ENCODE measurements around the gene CDH22.

DNA sequence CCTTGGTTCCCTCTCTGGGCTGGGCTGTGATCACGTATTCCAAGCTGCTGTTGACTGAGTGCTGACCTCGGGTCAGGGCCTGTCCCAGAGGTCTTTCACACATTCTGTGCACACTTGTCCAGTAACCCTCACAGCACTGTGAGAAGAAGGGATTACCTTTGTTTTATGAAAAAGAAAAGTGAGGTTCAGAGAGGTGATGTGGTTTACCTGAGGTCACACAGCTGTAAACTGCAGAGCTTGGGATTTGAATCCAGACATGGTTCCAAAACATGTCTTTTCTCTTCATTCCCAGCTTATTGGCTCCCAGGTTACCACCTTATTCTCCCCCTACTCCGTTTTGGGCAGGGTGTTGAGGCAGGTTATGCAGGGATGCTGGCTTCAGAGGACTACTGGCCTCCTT lies 28.4 kb upstream of the CDH22 start:
- TF ChIP-seq, protein P1, sequence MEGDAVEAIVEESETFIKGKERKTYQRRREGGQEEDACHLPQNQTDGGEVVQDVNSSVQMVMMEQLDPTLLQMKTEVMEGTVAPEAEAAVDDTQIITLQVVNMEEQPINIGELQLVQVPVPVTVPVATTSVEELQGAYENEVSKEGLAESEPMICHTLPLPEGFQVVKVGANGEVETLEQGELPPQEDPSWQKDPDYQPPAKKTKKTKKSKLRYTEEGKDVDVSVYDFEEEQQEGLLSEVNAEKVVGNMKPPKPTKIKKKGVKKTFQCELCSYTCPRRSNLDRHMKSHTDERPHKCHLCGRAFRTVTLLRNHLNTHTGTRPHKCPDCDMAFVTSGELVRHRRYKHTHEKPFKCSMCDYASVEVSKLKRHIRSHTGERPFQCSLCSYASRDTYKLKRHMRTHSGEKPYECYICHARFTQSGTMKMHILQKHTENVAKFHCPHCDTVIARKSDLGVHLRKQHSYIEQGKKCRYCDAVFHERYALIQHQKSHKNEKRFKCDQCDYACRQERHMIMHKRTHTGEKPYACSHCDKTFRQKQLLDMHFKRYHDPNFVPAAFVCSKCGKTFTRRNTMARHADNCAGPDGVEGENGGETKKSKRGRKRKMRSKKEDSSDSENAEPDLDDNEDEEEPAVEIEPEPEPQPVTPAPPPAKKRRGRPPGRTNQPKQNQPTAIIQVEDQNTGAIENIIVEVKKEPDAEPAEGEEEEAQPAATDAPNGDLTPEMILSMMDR (IDR thresholded peaks at IDR 0.05) = no peak
- TF ChIP-seq EZH2 (IDR thresholded peaks at IDR 0.05; ENCODE audit: borderline replicate concordance, insufficient read depth, low read depth, low read length, poor library complexity, severe bottlenecking) = no peak
